Tibial artery (tissue), 4 donors: ENCODE data around the gene RCHY1.

Source experiments
- DNase-seq, 2 donors: peaks; one replicate each; pipeline ENCODE4 v3.0.0-alpha.2; 2019
- H3K27ac ChIP-seq, 2 donors: fragments of 200-600 bp; sonication (generic) in 1 of 2; 1 replicate in 1 of 2; 2 replicates in 1 of 2; pipeline ENCODE4 v1.5.1; 2018 to 2019; ENCODE audit warnings: mild to moderate bottlenecking in 1 of 2
- H3K27me3 ChIP-seq, 2 donors: fragments of 200-600 bp; sonication (generic) in 1 of 2; one replicate each; pipeline versions ENCODE4 v1.5.1 to v1.6.0; 2016 to 2019
- H3K36me3 ChIP-seq, 3 donors: fragments of 200-600 bp; sonication (generic) in 2 of 3; one replicate each; pipeline ENCODE4 v1.5.1; 2016 to 2019; ENCODE audit warnings: mild to moderate bottlenecking in 2 of 3
- H3K4me1 ChIP-seq, 4 donors: fragments of 200-600 bp; sonication (generic) in 2 of 4; 1 replicate in 3 of 4; 2 replicates in 1 of 4; pipeline ENCODE4 v1.5.1; 2016 to 2019
- H3K4me3 ChIP-seq, 2 donors: fragments of 200-600 bp; sonication (generic) in 1 of 2; 1 replicate in 1 of 2; 2 replicates in 1 of 2; pipeline ENCODE4 v1.5.1; 2018 to 2019; ENCODE audit warnings: mild to moderate bottlenecking in 2 of 2
- H3K9me3 ChIP-seq, 3 donors: fragments of 200-600 bp; sonication (generic) in 1 of 3; one replicate each; pipeline ENCODE4 v1.5.1; 2016 to 2019
- intact Hi-C: fragments of 100-400 bp; cut with DNase I; formaldehyde crosslinking; loops from one replicate; pipeline ENCODE4 v1.15.0; 2023; ENCODE audit warnings: low total_unique reads
- TF ChIP-seq, protein P1 (sequence below), 2 experiments: fragments of 200-600 bp in 1 of 2; fragments of 450-650 bp in 1 of 2; IDR thresholded peaks; one replicate each; pipeline ENCODE4 v1.5.1; 2017 to 2019; ENCODE audit warnings: antibody characterized with exemption in 2 of 2, mild to moderate bottlenecking in 1 of 2, moderate library complexity in 1 of 2

RCHY1 gene

GRCh38 chr4:75495476-75495875 lies 18.7 kb downstream of the RCHY1 start:
- Histone ChIP-seq H3K9me3 (no peaks in the 10 kb centered on the region), H3K27ac (no peak overlapping the region), H3K36me3 (peaks cover 23 to 27% (median 23%) of the 10 kb centered on the region in 3 donors), H3K4me3 (no peak overlapping the region), H3K4me1 (peaks cover 0 to 17% (median 0%) of the 10 kb centered on the region in 4 donors), H3K27me3 (no peaks in the 10 kb centered on the region)
- TF ChIP-seq, protein P1, sequence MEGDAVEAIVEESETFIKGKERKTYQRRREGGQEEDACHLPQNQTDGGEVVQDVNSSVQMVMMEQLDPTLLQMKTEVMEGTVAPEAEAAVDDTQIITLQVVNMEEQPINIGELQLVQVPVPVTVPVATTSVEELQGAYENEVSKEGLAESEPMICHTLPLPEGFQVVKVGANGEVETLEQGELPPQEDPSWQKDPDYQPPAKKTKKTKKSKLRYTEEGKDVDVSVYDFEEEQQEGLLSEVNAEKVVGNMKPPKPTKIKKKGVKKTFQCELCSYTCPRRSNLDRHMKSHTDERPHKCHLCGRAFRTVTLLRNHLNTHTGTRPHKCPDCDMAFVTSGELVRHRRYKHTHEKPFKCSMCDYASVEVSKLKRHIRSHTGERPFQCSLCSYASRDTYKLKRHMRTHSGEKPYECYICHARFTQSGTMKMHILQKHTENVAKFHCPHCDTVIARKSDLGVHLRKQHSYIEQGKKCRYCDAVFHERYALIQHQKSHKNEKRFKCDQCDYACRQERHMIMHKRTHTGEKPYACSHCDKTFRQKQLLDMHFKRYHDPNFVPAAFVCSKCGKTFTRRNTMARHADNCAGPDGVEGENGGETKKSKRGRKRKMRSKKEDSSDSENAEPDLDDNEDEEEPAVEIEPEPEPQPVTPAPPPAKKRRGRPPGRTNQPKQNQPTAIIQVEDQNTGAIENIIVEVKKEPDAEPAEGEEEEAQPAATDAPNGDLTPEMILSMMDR (IDR thresholded peaks at IDR 0.05), result no peak
- no peak for DNase-seq
- intact Hi-C loops, result no loop called here

DNA sequence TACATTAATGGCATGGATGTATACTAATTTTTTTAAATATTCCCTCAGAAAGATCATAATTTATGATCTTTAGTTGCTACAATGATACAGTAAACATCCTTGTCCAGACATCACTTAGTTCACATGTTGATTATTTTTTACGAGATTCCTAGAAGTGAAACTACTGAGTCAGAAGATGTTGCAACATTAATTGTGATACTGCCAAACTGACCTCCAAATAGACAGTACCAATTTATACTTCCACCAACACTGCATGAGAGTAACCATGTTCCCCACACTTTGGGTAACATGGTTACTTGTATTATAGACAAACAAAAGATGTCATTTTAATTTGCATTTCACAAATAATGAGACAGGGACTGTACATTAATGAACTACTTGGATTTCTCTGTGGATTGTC lies 19.6 kb downstream of the RCHY1 start:
- peaks cover 23 to 27% (median 25%) of the 10 kb centered on the region in 3 donors for H3K36me3 ChIP-seq
- peak overlapping the region in 1 of 2 donors; percentile 27 for H3K27ac ChIP-seq
- no peak for DNase-seq
- H3K9me3 ChIP-seq, result no peaks in the 10 kb centered on the region
- H3K4me3 ChIP-seq, result no peak overlapping the region
- no peaks in the 10 kb centered on the region for H3K27me3 ChIP-seq
- intact Hi-C loops, result loop anchor here (5.0 kb wide), 1 partner anchor 562 kb away; the partner anchor contains the start of gene PARM1
- peaks cover 0 to 17% (median 0%) of the 10 kb centered on the region in 4 donors for H3K4me1 ChIP-seq
- TF ChIP-seq, protein P1 (IDR thresholded peaks at IDR 0.05), result no peak

- DNase-seq, result no peak
- Histone ChIP-seq H3K27me3 (no peaks in the 10 kb centered on the region), H3K27ac (peak overlapping the region in 1 of 2 donors; percentile 38), H3K4me3 (no peak overlapping the region), H3K36me3 (peaks cover 31 to 45% (median 32%) of the 10 kb centered on the region in 3 donors), H3K9me3 (no peaks in the 10 kb centered on the region), H3K4me1 (peaks cover 0 to 13% (median 0%) of the 10 kb centered on the region in 4 donors)
- intact Hi-C loops, result loop anchor here (5.0 kb wide), 1 partner anchor 558 kb away; the partner anchor contains the start of gene PARM1
- TF ChIP-seq, protein P1 (IDR thresholded peaks at IDR 0.05), result peak; percentile 40 to 44
These were observed 24.0 kb downstream of the RCHY1 start for GRCh38 chr4:75490155-75490554.

DNA sequence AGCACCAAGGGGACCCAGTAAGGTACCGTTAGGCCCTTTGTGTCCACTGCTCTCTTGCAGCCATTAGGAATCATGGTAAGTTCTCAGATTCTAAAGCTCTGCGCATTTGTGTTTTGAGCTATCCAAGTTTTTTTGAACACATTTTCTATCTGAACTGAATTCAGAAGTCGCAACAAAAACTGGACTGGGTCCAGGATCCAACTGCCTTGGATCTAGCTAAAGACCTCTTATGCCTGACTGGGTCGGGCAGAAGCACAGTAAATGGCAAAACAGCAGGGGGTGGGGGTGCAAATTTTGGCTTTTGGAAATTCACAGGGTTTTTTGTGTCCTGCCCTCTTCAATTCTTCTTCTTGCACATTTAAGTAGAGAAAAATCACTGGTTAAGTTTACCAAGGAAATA lies 30.0 kb downstream of the RCHY1 start:
- Histone ChIP-seq H3K36me3 (peaks cover 23 to 56% (median 42%) of the 10 kb centered on the region in 3 donors), H3K9me3 (no peaks in the 10 kb centered on the region), H3K4me3 (no peak overlapping the region), H3K4me1 (peaks cover 0 to 17% (median 0%) of the 10 kb centered on the region in 4 donors), H3K27ac (peak overlapping the region in 1 of 2 donors; percentile 34), H3K27me3 (no peaks in the 10 kb centered on the region)
- intact Hi-C loops, result no loop called here
- TF ChIP-seq, protein P1 (IDR thresholded peaks at IDR 0.05), result no peak
- no peak for DNase-seq

GRCh38 chr4:75477201-75477600 lies 37.0 kb downstream of the RCHY1 start:
- H3K4me1 ChIP-seq, result peaks cover 0 to 7% (median 0%) of the 10 kb centered on the region in 4 donors
- H3K9me3 ChIP-seq, result no peaks in the 10 kb centered on the region
- no peak for DNase-seq
- no peaks in the 10 kb centered on the region for H3K27me3 ChIP-seq
- TF ChIP-seq, protein P1 (IDR thresholded peaks at IDR 0.05), result no peak
- intact Hi-C loops, result no loop called here
- H3K27ac ChIP-seq, result no peak overlapping the region
- peaks cover 21 to 36% (median 30%) of the 10 kb centered on the region in 3 donors for H3K36me3 ChIP-seq
- H3K4me3 ChIP-seq, result no peak overlapping the region
